PC-9 (cell line): ENCODE results near the gene TEFM. TPM values are rescaled to one million over a fixed set of nuclear protein-coding genes. Genes with fewer than 3 reads are reported as not detected.
"Not testable (repeated sequence)": the region's sequence is repeated elsewhere in the genome, so short reads cannot be mapped to it uniquely, and the experiment has no call there.

Experiments used
- BruUV-seq: library from RNA; stranded (reverse); fragments of 400-500 nt; replicated peaks from 2 replicates; lab custom pipeline; 2021; lab: Mats Ljungman, UMichigan
- CTCF ChIA-PET: fragments of 300-600 bp; sonication (Branson Sonifier 250); formaldehyde crosslinking; loops from one replicate; lab custom pipeline; 2022; ENCODE audit warnings: antibody characterized with exemption; lab: Charles Lee
- POLR2A ChIA-PET: fragments of 300-600 bp; sonication (Branson Sonifier 250); formaldehyde crosslinking; loops from one replicate; lab custom pipeline; 2022; ENCODE audit warnings: antibody characterized with exemption; ENCODE audit not compliant: unreplicated experiment; lab: Charles Lee
- DNase-seq, 2 experiments: peaks; one replicate each; pipeline versions ENCODE4 v3.0.0 to v3.0.0-alpha.2; 2015 to 2022; ENCODE audit warnings: mixed read lengths in 1 of 2
- H2AFZ ChIP-seq: fragments of 200-600 bp; sonication (generic); 2 replicates; pipeline ENCODE4 v1.8.1; 2017; ENCODE audit warnings: antibody characterized with exemption
- H3F3A ChIP-seq: fragments of 200-600 bp; sonication (generic); 2 replicates; pipeline ENCODE4 v1.8.1; 2017; ENCODE audit warnings: antibody characterized with exemption, mild to moderate bottlenecking, low read depth; ENCODE audit not compliant: insufficient read depth
- H3K27ac ChIP-seq: fragments of 200-600 bp; sonication (generic); 2 replicates; pipeline ENCODE4 v1.6.1; 2016; ENCODE audit warnings: mixed run types
- H3K27me3 ChIP-seq: fragments of 200-600 bp; sonication (generic); 2 replicates; pipeline ENCODE4 v1.6.1; 2016; ENCODE audit warnings: low read depth, mixed run types; ENCODE audit not compliant: insufficient read depth
- H3K36me3 ChIP-seq: fragments of 200-600 bp; sonication (generic); 2 replicates; pipeline ENCODE4 v1.6.1; 2016; ENCODE audit warnings: low read depth, mixed run types
- H3K4me1 ChIP-seq: fragments of 200-600 bp; sonication (generic); replicated peaks from 2 replicates; pipeline ENCODE4 v1.6.1; 2016; ENCODE audit warnings: mixed run types; ENCODE audit not compliant: insufficient read depth
- H3K4me2 ChIP-seq: fragments of 200-600 bp; sonication (generic); 2 replicates; pipeline ENCODE4 v1.6.1; 2017; ENCODE audit warnings: mixed run types
- H3K4me3 ChIP-seq: fragments of 200-600 bp; sonication (generic); 2 replicates; pipeline ENCODE4 v1.6.1; 2016; ENCODE audit warnings: mixed run types
- H3K79me2 ChIP-seq: fragments of 200-600 bp; sonication (generic); 2 replicates; pipeline ENCODE4 v1.6.1; 2017; ENCODE audit warnings: low read depth, mixed run types
- H3K9me2 ChIP-seq: fragments of 200-600 bp; sonication (generic); 2 replicates; pipeline ENCODE4 v1.8.1; 2017; ENCODE audit warnings: mild to moderate bottlenecking; ENCODE audit not compliant: insufficient read depth
- H3K9me3 ChIP-seq: fragments of 200-600 bp; sonication (generic); 2 replicates; pipeline ENCODE4 v1.8.1; 2016; ENCODE audit warnings: low read depth; ENCODE audit not compliant: insufficient read depth
- H4K20me1 ChIP-seq: fragments of 200-600 bp; sonication (generic); 2 replicates; pipeline ENCODE4 v1.8.1; 2017; ENCODE audit not compliant: insufficient read depth
- EZH2 ChIP-seq: fragments of 200-600 bp; sonication (generic); IDR thresholded peaks from 2 replicates; pipeline ENCODE4 v1.8.0; 2017; ENCODE audit warnings: antibody characterized with exemption, low read depth
- intact Hi-C: fragments of 100-400 bp; cut with micrococcal nuclease; formaldehyde crosslinking; loops from one replicate; pipeline ENCODE4 v1.10.0; 2022; ENCODE audit not compliant: unreplicated experiment
- total RNA-seq: library from RNA; stranded (reverse); gene quantifications from 2 replicates; pipeline ENCODE4 v1.2.3, GENCODE V29; 2021
- TF ChIP-seq, protein P1 (sequence below): fragments of 200-600 bp; sonication (generic); conservative IDR thresholded peaks from 2 replicates; pipeline ENCODE4 v1.6.1; 2017; ENCODE audit warnings: mixed run types, antibody characterized with exemption, mild to moderate bottlenecking, moderate library complexity

Gene TEFM
- total RNA-seq, 1 experiment from 2014 or later, result 14.8 TPM

GRCh38 chr17:30917050-30917449 lies 11.0 kb upstream of the TEFM start:
- no peaks in the 10 kb centered on the region for H3K79me2 ChIP-seq
- ChIA-PET POLR2A (no interaction called here), CTCF (interaction anchor here (0.5 to 0.7 kb wide), 2 partner anchors 1192 to 1277 kb away, joined by 3 to 5 read pairs; no protein-coding TSS in a partner anchor)
- H3K36me3 ChIP-seq, result no peaks in the 10 kb centered on the region
- no peak overlapping the region for H3K27ac ChIP-seq
- peaks cover 15% of the 10 kb centered on the region for H3K27me3 ChIP-seq
- H3K4me1 ChIP-seq, result no peaks in the 10 kb centered on the region
- BruUV-seq, result no TSS peak
- no peak overlapping the region for H3K4me3 ChIP-seq
- DNase-seq, result no peak
- H3F3A ChIP-seq, result no peaks in the 10 kb centered on the region
- 0 out of 2 replicates have a peak, but pooled peaks cover 3% of the 10 kb centered on the region for H4K20me1 ChIP-seq
- no peaks in the 10 kb centered on the region for H3K9me3 ChIP-seq
- intact Hi-C loops, result no loop called here
- H2AFZ ChIP-seq, result no peak overlapping the region
- H3K9me2 ChIP-seq, result no peaks in the 10 kb centered on the region
- H3K4me2 ChIP-seq, result no peak overlapping the region
- TF ChIP-seq, protein P1, sequence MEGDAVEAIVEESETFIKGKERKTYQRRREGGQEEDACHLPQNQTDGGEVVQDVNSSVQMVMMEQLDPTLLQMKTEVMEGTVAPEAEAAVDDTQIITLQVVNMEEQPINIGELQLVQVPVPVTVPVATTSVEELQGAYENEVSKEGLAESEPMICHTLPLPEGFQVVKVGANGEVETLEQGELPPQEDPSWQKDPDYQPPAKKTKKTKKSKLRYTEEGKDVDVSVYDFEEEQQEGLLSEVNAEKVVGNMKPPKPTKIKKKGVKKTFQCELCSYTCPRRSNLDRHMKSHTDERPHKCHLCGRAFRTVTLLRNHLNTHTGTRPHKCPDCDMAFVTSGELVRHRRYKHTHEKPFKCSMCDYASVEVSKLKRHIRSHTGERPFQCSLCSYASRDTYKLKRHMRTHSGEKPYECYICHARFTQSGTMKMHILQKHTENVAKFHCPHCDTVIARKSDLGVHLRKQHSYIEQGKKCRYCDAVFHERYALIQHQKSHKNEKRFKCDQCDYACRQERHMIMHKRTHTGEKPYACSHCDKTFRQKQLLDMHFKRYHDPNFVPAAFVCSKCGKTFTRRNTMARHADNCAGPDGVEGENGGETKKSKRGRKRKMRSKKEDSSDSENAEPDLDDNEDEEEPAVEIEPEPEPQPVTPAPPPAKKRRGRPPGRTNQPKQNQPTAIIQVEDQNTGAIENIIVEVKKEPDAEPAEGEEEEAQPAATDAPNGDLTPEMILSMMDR, result no peak
- TF ChIP-seq EZH2, result no peak

DNA sequence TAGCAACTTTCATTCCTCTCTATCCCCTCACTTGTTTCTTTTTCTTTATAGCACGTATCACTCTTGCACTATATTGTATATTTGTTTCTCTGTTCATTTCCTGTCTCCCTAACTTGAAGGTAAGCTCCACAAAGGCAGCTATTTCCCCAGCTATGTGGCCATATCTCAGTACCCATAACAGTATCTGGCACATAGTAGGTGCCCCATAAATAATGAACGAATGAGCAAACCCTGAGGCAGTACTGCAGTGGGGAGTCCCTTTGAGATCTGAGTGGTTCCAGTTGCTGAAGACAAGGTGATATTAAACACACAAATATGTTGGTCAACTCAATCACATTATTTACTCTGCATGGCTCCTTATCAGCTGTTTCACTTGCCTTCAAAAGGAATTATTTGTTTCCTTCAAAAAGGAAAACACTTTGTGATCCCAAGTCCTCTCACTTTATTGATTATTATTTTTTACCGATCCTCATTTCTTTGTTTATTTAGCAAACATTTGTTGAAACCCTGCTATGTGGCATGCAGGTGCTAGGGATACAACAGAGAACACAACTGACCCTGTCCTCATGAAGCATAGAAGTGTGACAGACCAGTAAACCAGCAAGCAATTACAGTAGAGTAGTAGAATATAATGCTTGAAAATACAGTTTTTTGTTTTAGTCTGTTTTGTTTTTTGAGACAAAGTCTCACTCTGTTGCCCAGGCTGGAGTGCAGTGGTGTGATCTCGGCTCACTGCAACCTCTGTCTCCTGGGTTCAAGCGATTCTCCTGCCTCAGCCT lies 10.0 kb upstream of the TEFM start:
- no TSS peak for BruUV-seq
- POLR2A ChIA-PET, result no interaction called here
- H4K20me1 ChIP-seq, result 0 out of 2 replicates have a peak, but pooled peaks cover 3% of the 10 kb centered on the region

GRCh38 chr17:30913955-30914354 lies 7.9 kb upstream of the TEFM start:
- no peak overlapping the region for H3K4me2 ChIP-seq
- H3K4me3 ChIP-seq, result no peak overlapping the region
- no peaks in the 10 kb centered on the region for H3K9me3 ChIP-seq
- no peaks in the 10 kb centered on the region for H3K36me3 ChIP-seq
- no peaks in the 10 kb centered on the region for H3K79me2 ChIP-seq
- ChIA-PET CTCF (no interaction called here), POLR2A (no interaction called here)
- no TSS peak for BruUV-seq
- intact Hi-C loops, result no loop called here
- no peaks in the 10 kb centered on the region for H4K20me1 ChIP-seq
- no peak overlapping the region for H3K27ac ChIP-seq
- TF ChIP-seq EZH2, result no peak
- TF ChIP-seq, protein P1, result no peak
- no peaks in the 10 kb centered on the region for H3K27me3 ChIP-seq
- H3K9me2 ChIP-seq, result no peaks in the 10 kb centered on the region
- no peaks in the 10 kb centered on the region for H3K4me1 ChIP-seq
- no peaks in the 10 kb centered on the region for H3F3A ChIP-seq
- no peak for DNase-seq
- no peak overlapping the region for H2AFZ ChIP-seq

More for the DNA sequence above, 10.0 kb upstream of the TEFM start:
- Histone ChIP-seq H3K27ac (no peak overlapping the region), H3K79me2 (no peaks in the 10 kb centered on the region), H3F3A (no peaks in the 10 kb centered on the region), H3K4me3 (no peak overlapping the region), H3K9me2 (no peaks in the 10 kb centered on the region), H3K27me3 (peaks cover 9% of the 10 kb centered on the region; the same call in 1 of the 2 replicates), H3K9me3 (no peaks in the 10 kb centered on the region), H3K4me2 (no peak overlapping the region), H3K36me3 (no peaks in the 10 kb centered on the region), H2AFZ (no peak overlapping the region), H3K4me1 (no peaks in the 10 kb centered on the region)
- intact Hi-C loops, result no loop called here
- CTCF ChIA-PET, result interaction anchor here (0.7 kb wide), 1 partner anchor 1191 kb away, joined by 3 read pairs; no protein-coding TSS in a partner anchor
- TF ChIP-seq, protein P1, result no peak
- no peak for TF ChIP-seq EZH2
- no peak for DNase-seq

DNA sequence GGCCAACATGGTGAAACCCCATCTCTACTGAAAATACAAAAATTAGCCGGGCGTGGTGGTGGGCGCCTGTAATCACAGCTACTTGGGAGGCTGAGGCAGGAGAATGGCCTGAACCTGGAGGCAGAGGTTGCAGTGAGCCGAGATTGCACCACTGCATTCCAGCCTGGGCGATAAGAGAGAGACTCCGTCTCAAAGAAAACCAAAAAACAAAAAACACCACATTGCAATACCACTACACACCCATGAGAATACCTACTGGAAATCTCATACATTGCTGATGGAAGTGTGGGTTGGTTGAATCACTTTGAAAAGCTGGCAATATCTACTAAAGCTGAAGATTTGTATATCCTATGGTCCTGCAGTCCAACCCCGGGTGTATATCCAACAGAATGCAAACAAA lies 4.1 kb upstream of the TEFM start:
- H3K4me3 ChIP-seq, H3K27me3 ChIP-seq, H3K4me2 ChIP-seq, H3K79me2 ChIP-seq, H3K9me3 ChIP-seq, H3F3A ChIP-seq, intact Hi-C loops, H3K4me1 ChIP-seq, H4K20me1 ChIP-seq, H3K9me2 ChIP-seq, H2AFZ ChIP-seq, BruUV-seq, POLR2A ChIA-PET, H3K36me3 ChIP-seq, CTCF ChIA-PET, H3K27ac ChIP-seq, DNase-seq: not testable (repeated sequence)
